Mesenchymal stem cell (in vitro differentiated cells and primary cell): ENCODE measurements around the gene GPR158.

Source experiments
- DNase-seq: peaks from one replicate; pipeline ENCODE4 v3.0.0-alpha.2; 2013
- H2AFZ ChIP-seq: one replicate; pipeline ENCODE4 v1.6.1; 2013; ENCODE audit warnings: low read depth, mild to moderate bottlenecking, control low read depth, inconsistent platforms, low read length, moderate library complexity
- H2AK5ac ChIP-seq: 2 replicates; pipeline ENCODE4 v1.6.1; 2013; ENCODE audit warnings: low read length, moderate library complexity, mild to moderate bottlenecking, inconsistent platforms; ENCODE audit not compliant: severe bottlenecking
- H2BK120ac ChIP-seq: one replicate; pipeline ENCODE4 v1.6.1; 2013; ENCODE audit warnings: low read depth, mild to moderate bottlenecking, inconsistent platforms, low read length, moderate library complexity
- H2BK12ac ChIP-seq, 2 experiments: one replicate each; pipeline ENCODE4 v1.6.1; 2013; ENCODE audit warnings: inconsistent platforms in 2 of 2, low read length in 2 of 2, mild to moderate bottlenecking in 2 of 2, moderate library complexity in 2 of 2, control low read depth in 1 of 2
- H2BK15ac ChIP-seq: one replicate; pipeline ENCODE4 v1.6.1; 2013; ENCODE audit warnings: mild to moderate bottlenecking, low read depth, inconsistent platforms; ENCODE audit not compliant: poor library complexity, severe bottlenecking
- H2BK5ac ChIP-seq: 2 replicates; pipeline ENCODE4 v1.6.1; 2013; ENCODE audit warnings: low read depth, mild to moderate bottlenecking, low read length, control low read depth, inconsistent platforms; ENCODE audit not compliant: poor library complexity, severe bottlenecking
- H3K14ac ChIP-seq, 2 experiments: one replicate each; pipeline ENCODE4 v1.6.1; 2013; ENCODE audit warnings: inconsistent platforms in 2 of 2, low read length in 2 of 2, control low read depth in 1 of 2, mild to moderate bottlenecking in 1 of 2, moderate library complexity in 1 of 2
- H3K18ac ChIP-seq, 2 experiments: one replicate each; pipeline ENCODE4 v1.6.1; 2013; ENCODE audit warnings: inconsistent platforms in 2 of 2, low read length in 2 of 2, control low read depth in 1 of 2, low read depth in 1 of 2, mild to moderate bottlenecking in 1 of 2
- H3K23ac ChIP-seq, 2 experiments: one replicate each; pipeline ENCODE4 v1.6.1; 2013; ENCODE audit warnings: inconsistent platforms in 2 of 2, low read length in 2 of 2, mild to moderate bottlenecking in 2 of 2, moderate library complexity in 2 of 2, control low read depth in 1 of 2
- H3K27ac ChIP-seq: 2 replicates; pipeline ENCODE4 v1.5.1; 2013; ENCODE audit warnings: mild to moderate bottlenecking, moderate library complexity, low read length, control low read depth, inconsistent platforms; ENCODE audit not compliant: poor library complexity, severe bottlenecking
- H3K27me3 ChIP-seq, 2 experiments: 2 replicates each; pipeline versions ENCODE4 v1.6.1 to v1.7.0; 2013; ENCODE audit warnings: low read length in 2 of 2, mild to moderate bottlenecking in 2 of 2, moderate library complexity in 2 of 2, control low read depth in 1 of 2, inconsistent platforms in 1 of 2; ENCODE audit not compliant: control insufficient read depth in 1 of 2, insufficient read depth in 1 of 2
- H3K36me3 ChIP-seq, 2 experiments: 2 replicates each; pipeline versions ENCODE4 v1.6.1 to v1.7.0; 2013; ENCODE audit warnings: low read length in 2 of 2, control low read depth in 1 of 2, inconsistent platforms in 1 of 2, low read depth in 1 of 2, mild to moderate bottlenecking in 1 of 2; ENCODE audit not compliant: insufficient read depth in 2 of 2, control insufficient read depth in 1 of 2
- H3K4ac ChIP-seq, 2 experiments: one replicate each; pipeline ENCODE4 v1.6.1; 2013; ENCODE audit warnings: inconsistent platforms in 2 of 2, low read length in 2 of 2, mild to moderate bottlenecking in 2 of 2, moderate library complexity in 2 of 2, control low read depth in 1 of 2, low read depth in 1 of 2
- H3K4me1 ChIP-seq: 2 replicates; pipeline ENCODE4 v1.6.1; 2013; ENCODE audit warnings: low read depth, low read length, control low read depth; ENCODE audit not compliant: control insufficient read depth, insufficient read depth
- H3K4me2 ChIP-seq: 2 replicates; pipeline ENCODE4 v1.6.1; 2013; ENCODE audit warnings: low read length, mild to moderate bottlenecking, inconsistent platforms; ENCODE audit not compliant: poor library complexity, severe bottlenecking
- H3K4me3 ChIP-seq, 2 experiments: 2 replicates each; pipeline versions ENCODE4 v1.5.1 to v1.7.0; 2013; ENCODE audit warnings: low read length in 2 of 2, mild to moderate bottlenecking in 2 of 2, control low read depth in 1 of 2, low read depth in 1 of 2; ENCODE audit not compliant: insufficient read depth in 1 of 2
- H3K79me1 ChIP-seq: replicated peaks from 2 replicates; pipeline ENCODE4 v1.6.1; 2013; ENCODE audit warnings: mild to moderate bottlenecking, control low read depth, low read length, inconsistent platforms; ENCODE audit not compliant: poor library complexity, severe bottlenecking
- H3K9ac ChIP-seq: 2 replicates; pipeline ENCODE4 v1.7.0; 2013; ENCODE audit warnings: mild to moderate bottlenecking, low read length, moderate library complexity
- H3K9me3 ChIP-seq: 2 replicates; pipeline ENCODE4 v1.7.0; 2013; ENCODE audit warnings: mild to moderate bottlenecking, low read length; ENCODE audit not compliant: control insufficient read depth
- H4K8ac ChIP-seq: one replicate; pipeline ENCODE4 v1.6.1; 2013; ENCODE audit warnings: inconsistent platforms, mild to moderate bottlenecking, low read length, moderate library complexity
- H4K91ac ChIP-seq: one replicate; pipeline ENCODE4 v1.6.1; 2013; ENCODE audit warnings: mild to moderate bottlenecking, low read length, inconsistent platforms
- WGBS: methylation state at CpG from one replicate; pipeline ENCODE4 v1.1.7; 2013; ENCODE audit warnings: mixed read lengths; 5-methylcytosine and 5-hydroxymethylcytosine counted together

Gene GPR158

DNA sequence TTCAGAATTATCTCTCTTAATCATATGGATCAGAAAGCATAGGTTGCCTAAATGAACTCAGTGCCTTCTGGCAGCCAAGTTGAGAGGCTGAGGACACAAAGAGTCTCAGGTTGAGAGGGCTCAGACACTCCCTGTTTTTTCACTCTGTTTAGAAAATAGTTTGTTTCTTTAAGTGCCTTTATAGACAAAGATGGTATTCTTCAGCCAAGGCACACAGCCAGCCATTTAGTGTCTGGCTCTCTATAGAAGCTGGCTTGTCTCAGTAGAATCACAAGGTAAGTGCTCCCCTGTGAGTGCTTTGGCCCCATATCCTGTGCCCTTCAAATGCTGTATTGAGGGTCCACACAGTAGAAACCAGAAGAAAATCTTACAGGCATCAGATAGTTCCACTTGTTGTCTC, 3.6 kb downstream of the GPR158 start:
- peaks cover 45 to 47% of the 10 kb centered on the region in 2 experiments for H3K27me3 ChIP-seq
- H3K79me1 ChIP-seq = no peaks in the 10 kb centered on the region
- H3K18ac ChIP-seq = no peak overlapping the region
- no peaks in the 10 kb centered on the region for H3K36me3 ChIP-seq
- no peak overlapping the region for H3K4me2 ChIP-seq
- no peaks in the 10 kb centered on the region for H3K9me3 ChIP-seq
- H3K9ac ChIP-seq = no peak overlapping the region
- no peak overlapping the region for H3K4me3 ChIP-seq
- no peak overlapping the region for H2AK5ac ChIP-seq
- no peak overlapping the region for H2AFZ ChIP-seq
- H4K8ac ChIP-seq = no peak overlapping the region
- no peak for DNase-seq
- H3K23ac ChIP-seq = no peak overlapping the region
- no peak overlapping the region for H2BK12ac ChIP-seq
- no peak overlapping the region for H3K27ac ChIP-seq
- H3K4me1 ChIP-seq = peaks cover 16% of the 10 kb centered on the region
- no peak overlapping the region for H3K14ac ChIP-seq
- H4K91ac ChIP-seq = no peak overlapping the region
- H2BK15ac ChIP-seq = no peak overlapping the region
- no peak overlapping the region for H2BK5ac ChIP-seq
- no peak overlapping the region for H2BK120ac ChIP-seq
- no peak overlapping the region for H3K4ac ChIP-seq

DNA sequence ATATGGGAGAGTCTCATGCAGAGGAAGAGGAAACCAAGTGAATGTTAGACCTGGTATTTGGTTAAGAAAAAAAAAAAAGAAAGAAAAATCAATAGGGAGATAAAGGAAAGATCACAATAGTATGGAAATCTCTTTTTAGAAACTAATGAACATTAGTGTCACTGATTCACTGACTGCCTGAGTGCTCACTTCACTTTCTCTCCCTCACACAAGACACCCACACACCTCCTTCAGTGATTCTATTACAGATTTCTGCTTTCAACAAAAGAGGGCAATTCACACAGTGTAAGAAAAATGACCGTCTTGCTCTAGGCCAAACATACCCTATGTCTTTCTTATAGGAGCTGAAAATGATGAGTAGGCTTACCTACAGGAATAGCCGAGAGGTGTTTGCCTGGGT, 6.0 kb downstream of the GPR158 start:
- Histone ChIP-seq H3K4me2 (no peak overlapping the region), H2BK120ac (no peak overlapping the region), H2AK5ac (no peak overlapping the region), H3K4me1 (peaks cover 3% of the 10 kb centered on the region), H3K36me3 (no peaks in the 10 kb centered on the region), H4K8ac (no peak overlapping the region), H3K27me3 (peaks cover 28 to 30% of the 10 kb centered on the region in 2 experiments), H2BK12ac (no peak overlapping the region), H3K23ac (no peak overlapping the region), H2AFZ (no peak overlapping the region), H3K9me3 (no peaks in the 10 kb centered on the region), H4K91ac (no peak overlapping the region), H2BK15ac (no peak overlapping the region), H3K9ac (no peak overlapping the region), H3K79me1 (no peaks in the 10 kb centered on the region), H3K14ac (no peak overlapping the region), H3K18ac (no peak overlapping the region), H2BK5ac (no peak overlapping the region), H3K4me3 (no peak overlapping the region), H3K4ac (no peak overlapping the region), H3K27ac (no peak overlapping the region)
- WGBS = 91% methylated on average over 1 of the region's 2 CpGs
- DNase-seq = no peak

DNA sequence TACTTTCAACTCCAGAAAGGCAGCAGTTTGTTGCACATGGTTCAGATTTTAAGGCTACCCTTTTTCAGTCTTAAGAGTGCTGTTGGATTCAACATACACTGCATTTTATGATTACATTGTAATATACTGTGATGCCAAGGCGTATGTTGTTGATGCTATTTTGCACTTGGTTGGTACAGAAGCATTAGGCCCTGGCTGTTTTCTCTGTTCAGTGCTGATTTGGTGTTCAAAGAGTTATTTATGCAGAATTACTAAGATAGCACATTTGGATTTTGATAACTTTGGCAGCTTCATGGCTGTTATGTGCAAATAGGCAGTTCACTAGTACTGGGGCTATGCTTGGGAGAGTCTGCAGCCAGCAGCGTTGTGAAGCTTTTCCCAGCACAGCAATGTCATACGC, 7.8 kb downstream of the GPR158 start:
- Histone ChIP-seq H3K4ac (no peak overlapping the region), H3K4me1 (no peaks in the 10 kb centered on the region), H3K9ac (no peak overlapping the region), H4K8ac (no peak overlapping the region), H2BK15ac (no peak overlapping the region), H3K79me1 (no peaks in the 10 kb centered on the region), H2AFZ (no peak overlapping the region), H3K4me2 (no peak overlapping the region), H3K36me3 (no peaks in the 10 kb centered on the region), H3K14ac (no peak overlapping the region), H4K91ac (no peak overlapping the region), H3K23ac (no peak overlapping the region), H3K4me3 (no peak overlapping the region), H2AK5ac (no peak overlapping the region), H3K27me3 (peaks cover 9 to 12% of the 10 kb centered on the region in 2 experiments), H3K9me3 (no peaks in the 10 kb centered on the region), H2BK120ac (no peak overlapping the region), H2BK12ac (no peak overlapping the region), H3K18ac (no peak overlapping the region), H2BK5ac (no peak overlapping the region), H3K27ac (no peak overlapping the region)
- DNase-seq = no peak
- WGBS = 44% methylated on average over 2 of the region's 3 CpGs

DNA sequence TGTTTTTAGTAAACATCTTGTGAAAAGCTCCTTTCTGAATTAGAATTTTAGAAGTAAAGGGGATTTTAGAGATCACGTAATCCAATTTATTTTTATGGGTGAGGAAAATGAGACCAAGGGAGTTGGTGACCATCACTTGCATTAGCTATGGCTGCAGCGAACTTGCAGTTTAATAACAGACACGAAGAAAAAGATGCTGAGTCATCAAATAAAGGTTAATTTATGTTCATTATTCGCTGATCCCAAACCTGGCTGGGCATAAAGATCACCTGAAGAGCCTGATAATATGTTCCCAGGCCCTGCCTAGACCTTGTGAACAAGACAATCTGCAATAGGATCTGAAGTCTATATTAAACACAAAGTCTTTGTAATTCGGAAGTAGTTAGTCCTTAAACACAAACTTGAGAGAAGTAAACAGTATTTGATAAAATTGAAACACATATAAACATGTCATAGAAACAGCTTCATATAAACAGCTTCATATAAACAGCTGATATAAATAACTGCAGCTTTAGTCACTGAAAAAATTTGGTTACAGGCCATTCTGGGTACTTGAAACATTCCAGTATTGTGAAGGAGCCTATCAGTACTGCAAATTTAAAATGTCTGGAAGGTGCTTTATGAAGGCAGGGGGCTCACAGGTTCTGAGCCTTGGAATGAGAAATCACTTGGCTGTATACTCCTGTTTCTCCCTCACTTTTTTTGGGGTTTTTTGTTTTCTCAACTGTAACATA, 16.5 kb downstream of the GPR158 start:
- H3K4ac ChIP-seq = no peak overlapping the region
- H2AFZ ChIP-seq = no peak overlapping the region
- H3K4me3 ChIP-seq = no peak overlapping the region
- H4K8ac ChIP-seq = no peak overlapping the region
- no peak overlapping the region for H2BK120ac ChIP-seq
- DNase-seq = peak; percentile 68
- no peak overlapping the region for H3K27ac ChIP-seq
- no peak overlapping the region for H2AK5ac ChIP-seq
- H2BK15ac ChIP-seq = no peak overlapping the region
- H3K9ac ChIP-seq = no peak overlapping the region
- no peaks in the 10 kb centered on the region for H3K9me3 ChIP-seq
- H2BK12ac ChIP-seq = no peak overlapping the region
- H3K18ac ChIP-seq = no peak overlapping the region
- no peaks in the 10 kb centered on the region for H3K4me1 ChIP-seq
- H3K79me1 ChIP-seq = no peaks in the 10 kb centered on the region
- H2BK5ac ChIP-seq = no peak overlapping the region
- no peaks in the 10 kb centered on the region for H3K36me3 ChIP-seq
- H3K14ac ChIP-seq = no peak overlapping the region
- WGBS = 81% methylated on average over 4 of the region's 5 CpGs
- no peak overlapping the region for H4K91ac ChIP-seq
- no peak overlapping the region for H3K23ac ChIP-seq
- no peaks in the 10 kb centered on the region for H3K27me3 ChIP-seq
- H3K4me2 ChIP-seq = no peak overlapping the region
